ENCODE measurements around the gene TRRAP.

DNA sequence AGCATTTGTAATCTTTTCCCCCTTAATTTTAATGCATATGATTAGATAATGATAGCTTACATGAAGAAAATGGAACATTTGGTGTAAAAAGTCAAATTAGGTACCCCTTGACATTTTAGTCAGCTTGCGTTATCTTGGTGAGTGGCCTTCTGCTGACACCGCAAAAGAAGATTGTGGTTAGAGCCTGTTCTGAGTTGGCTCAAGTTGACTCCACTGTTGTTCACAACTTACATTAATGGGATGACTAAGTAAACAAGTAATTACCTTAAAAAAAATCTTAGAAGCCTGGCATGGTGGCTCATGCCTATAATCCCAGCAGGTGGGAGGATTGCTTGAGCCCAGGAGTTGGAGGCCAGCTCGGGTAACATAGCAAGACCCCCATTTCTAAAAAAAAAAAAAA is 24.2 kb downstream of the TRRAP start:
- TF ChIP-seq, protein P1, sequence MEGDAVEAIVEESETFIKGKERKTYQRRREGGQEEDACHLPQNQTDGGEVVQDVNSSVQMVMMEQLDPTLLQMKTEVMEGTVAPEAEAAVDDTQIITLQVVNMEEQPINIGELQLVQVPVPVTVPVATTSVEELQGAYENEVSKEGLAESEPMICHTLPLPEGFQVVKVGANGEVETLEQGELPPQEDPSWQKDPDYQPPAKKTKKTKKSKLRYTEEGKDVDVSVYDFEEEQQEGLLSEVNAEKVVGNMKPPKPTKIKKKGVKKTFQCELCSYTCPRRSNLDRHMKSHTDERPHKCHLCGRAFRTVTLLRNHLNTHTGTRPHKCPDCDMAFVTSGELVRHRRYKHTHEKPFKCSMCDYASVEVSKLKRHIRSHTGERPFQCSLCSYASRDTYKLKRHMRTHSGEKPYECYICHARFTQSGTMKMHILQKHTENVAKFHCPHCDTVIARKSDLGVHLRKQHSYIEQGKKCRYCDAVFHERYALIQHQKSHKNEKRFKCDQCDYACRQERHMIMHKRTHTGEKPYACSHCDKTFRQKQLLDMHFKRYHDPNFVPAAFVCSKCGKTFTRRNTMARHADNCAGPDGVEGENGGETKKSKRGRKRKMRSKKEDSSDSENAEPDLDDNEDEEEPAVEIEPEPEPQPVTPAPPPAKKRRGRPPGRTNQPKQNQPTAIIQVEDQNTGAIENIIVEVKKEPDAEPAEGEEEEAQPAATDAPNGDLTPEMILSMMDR (IDR thresholded peaks at IDR 0.05; ENCODE audit: insufficient read depth, low read length), result no peak
- no peak for TF ChIP-seq POLR2AphosphoS5 (IDR thresholded peaks at IDR 0.05; ENCODE audit: low read depth)
- no peak for TF ChIP-seq GABPA (IDR thresholded peaks at IDR 0.05; ENCODE audit: low read depth)
